ENCODE data around the gene SUSD5.
"Not testable (repeated sequence)": the region's sequence is repeated elsewhere in the genome, so short reads cannot be mapped to it uniquely, and the experiment has no call there.

SUSD5 gene

GRCh38 chr3:33111581-33111980 lies 107.0 kb downstream of the SUSD5 start:
- no peak for DNase-seq

- not testable (repeated sequence) for DNase-seq
Observed at GRCh38 chr3:33106854-33107253, 111.8 kb downstream of the SUSD5 start.

- no peak for DNase-seq
Observed at GRCh38 chr3:33105341-33105948, 113.2 kb downstream of the SUSD5 start.

GRCh38 chr3:33104803-33105202 lies 113.8 kb downstream of the SUSD5 start:
- no peak for DNase-seq

GRCh38 chr3:33103480-33103879 lies 115.1 kb downstream of the SUSD5 start:
- no peak for DNase-seq

- no peak for DNase-seq
Observed at GRCh38 chr3:33103034-33103433, 115.6 kb downstream of the SUSD5 start.

- no peak for DNase-seq
Observed at GRCh38 chr3:33100229-33100628, 118.4 kb downstream of the SUSD5 start.

All from CD4-positive, alpha-beta T cell treated with Interleukin-21 for 1 hour (primary cell).